ENCODE measurements around the gene PLEKHO2. TPM values are rescaled to one million over a fixed set of nuclear protein-coding genes. Genes with fewer than 3 reads are reported as not detected.

PLEKHO2 gene
- total and polyA plus RNA-seq, 2 of the 13 experiments (the other 11 are each of a cell fraction or from before 2014, with no cell fraction given) = 3.8 to 4.8 TPM

GRCh38 chr15:64856429-64857145 lies 14.9 kb downstream of the PLEKHO2 start (continued):
- TF ChIP-seq PHF21A (CRISPR knock-in tag; IDR thresholded peaks at IDR 0.05) = peak; percentile 44
- 0 out of 2 replicates have a peak, but pooled peaks have one; percentile 15 for TF ChIP-seq HMG20A (CRISPR knock-in tag; IDR thresholded peaks at IDR 0.05; ENCODE audit: borderline replicate concordance)
- TF ChIP-seq KAT8 (CRISPR knock-in tag; IDR thresholded peaks at IDR 0.05) = peak; percentile 25; the same call in 1 of the 2 replicates
- 0 out of 2 replicates have a peak, but pooled peaks have one; percentile 20 for TF ChIP-seq HDAC2 (CRISPR knock-in tag; IDR thresholded peaks at IDR 0.05)
- 0 out of 2 replicates have a peak, but pooled peaks have one; percentile 39 for TF ChIP-seq PHF20 (CRISPR knock-in tag; IDR thresholded peaks at IDR 0.05)
- TF ChIP-seq HOXD1 (CRISPR knock-in tag; IDR thresholded peaks at IDR 0.05) = no peak
- TF ChIP-seq ZNF687 (CRISPR knock-in tag; IDR thresholded peaks at IDR 0.05) = peak; percentile 75
- TF ChIP-seq ZNF430 (CRISPR knock-in tag; IDR thresholded peaks at IDR 0.05) = no peak
- TF ChIP-seq BCL6 (CRISPR knock-in tag; IDR thresholded peaks at IDR 0.05) = 0 out of 2 replicates have a peak, but pooled peaks have one; percentile 26
- TF ChIP-seq SOX13 (IDR thresholded peaks at IDR 0.05) = no peak
- peak in 1 of 2 experiments; percentile 23; a peak in 1 of 4 replicates for TF ChIP-seq SOX13 (CRISPR knock-in tag; conservative IDR thresholded peaks at IDR 0.05 in 1 of 2, IDR thresholded peaks at IDR 0.05 in 1 of 2)
- peak; percentile 42; the same call in 1 of the 2 replicates for TF ChIP-seq RXRB (CRISPR knock-in tag; IDR thresholded peaks at IDR 0.05; ENCODE audit: borderline replicate concordance)
- TF ChIP-seq USF2 (IDR thresholded peaks at IDR 0.05; ENCODE audit: low read depth, low read length) = peak; percentile 59
- peak; percentile 80; the same call in 1 of the 2 replicates for TF ChIP-seq USF2 (CRISPR knock-in tag; IDR thresholded peaks at IDR 0.05; ENCODE audit: borderline replicate concordance)
- TF ChIP-seq IRF2 (CRISPR knock-in tag; IDR thresholded peaks at IDR 0.05) = 0 out of 2 replicates have a peak, but pooled peaks have one; percentile 20
- TF ChIP-seq TFE3 (CRISPR knock-in tag; IDR thresholded peaks at IDR 0.05) = peak; percentile 27; the same call in 1 of the 2 replicates
- TF ChIP-seq ZSCAN25 (CRISPR knock-in tag; IDR thresholded peaks at IDR 0.05) = peak; percentile 97
- TF ChIP-seq ZNF414 (CRISPR knock-in tag; IDR thresholded peaks at IDR 0.05) = no peak
- TF ChIP-seq FOXA3 (CRISPR knock-in tag; IDR thresholded peaks at IDR 0.05) = peak; percentile 17; the same call in 1 of the 2 replicates
- peak; percentile 50; the same call in 1 of the 2 replicates for TF ChIP-seq ZNF263 (CRISPR knock-in tag; IDR thresholded peaks at IDR 0.05)
